NT2/D1 (cell line): ENCODE results near the gene PRKAG2.

ENCODE experiments used
- SUZ12 ChIP-seq: IDR thresholded peaks from 2 replicates; pipeline ENCODE4 v1.6.1; 2011; ENCODE audit not compliant: insufficient read length, insufficient read depth; ENCODE audit errors: extremely low read depth
- YY1 ChIP-seq: IDR thresholded peaks from 2 replicates; pipeline ENCODE4 v1.6.1; 2011; ENCODE audit not compliant: insufficient read length, insufficient read depth
- ZNF274 ChIP-seq: IDR thresholded peaks from 2 replicates; pipeline ENCODE4 v1.6.1; 2011; ENCODE audit warnings: mild to moderate bottlenecking, low read depth, low read length

DNA sequence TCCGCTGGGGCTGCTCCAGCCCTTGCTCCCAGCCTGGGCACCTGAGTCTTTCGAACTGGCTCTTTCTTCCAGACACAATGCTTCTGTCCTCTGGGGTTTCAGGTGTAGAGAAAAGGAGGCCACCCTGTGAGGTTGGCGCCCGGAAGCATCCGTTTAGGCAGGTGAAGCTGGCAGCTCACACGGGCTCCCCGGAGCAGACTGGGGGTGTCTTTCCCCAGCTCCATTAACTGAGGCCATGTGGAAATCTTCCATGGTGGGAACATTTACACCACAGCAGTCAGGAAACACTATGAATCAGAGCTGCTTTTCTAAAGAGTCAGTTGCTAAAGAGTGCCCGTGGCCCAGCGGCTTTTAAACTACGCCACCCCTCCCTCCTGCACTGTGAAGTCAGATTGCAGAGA lies 29.2 kb downstream of the PRKAG2 start:
- TF ChIP-seq ZNF274 (no peak), SUZ12 (no peak), YY1 (no peak)
